ENCODE data around the gene PRTFDC1.

The PRTFDC1 gene

GRCh38 chr10:24834869-24835268, 117.5 kb downstream of the PRTFDC1 start:
- DNase-seq, result no peak

GRCh38 chr10:24826009-24826408, 126.4 kb downstream of the PRTFDC1 start:
- no peak for DNase-seq

- DNase-seq, result no peak
Observed at GRCh38 chr10:24825551-24825950, 126.9 kb downstream of the PRTFDC1 start.

GRCh38 chr10:24824536-24824935, 127.9 kb downstream of the PRTFDC1 start:
- DNase-seq, result no peak

- DNase-seq, result no peak
Observed at GRCh38 chr10:24824124-24824523, 128.3 kb downstream of the PRTFDC1 start.

GRCh38 chr10:24822590-24822989, 129.8 kb downstream of the PRTFDC1 start:
- DNase-seq, result no peak

- DNase-seq, result no peak
Observed at GRCh38 chr10:24821986-24822385, 130.4 kb downstream of the PRTFDC1 start.

GRCh38 chr10:24816868-24817396, 135.5 kb downstream of the PRTFDC1 start:
- DNase-seq, result no peak

GRCh38 chr10:24814568-24815313, 137.7 kb downstream of the PRTFDC1 start:
- DNase-seq, result no peak

- no peak for DNase-seq
Observed at GRCh38 chr10:24813856-24814255, 138.6 kb downstream of the PRTFDC1 start.

- DNase-seq, result no peak
Observed at GRCh38 chr10:24806262-24806661, 146.1 kb downstream of the PRTFDC1 start.

- DNase-seq, result no peak
Observed at GRCh38 chr10:24804956-24805355, 147.4 kb downstream of the PRTFDC1 start.

GRCh38 chr10:24804392-24804791, 148.0 kb downstream of the PRTFDC1 start:
- DNase-seq, result no peak

GRCh38 chr10:24802378-24802777, 150.0 kb downstream of the PRTFDC1 start:
- DNase-seq, result no peak

GRCh38 chr10:24800861-24801260, 151.5 kb downstream of the PRTFDC1 start:
- DNase-seq, result no peak

Measured in stimulated activated naive CD4-positive, alpha-beta T cell (primary cell).